Fibroblast of skin of abdomen (primary cell): ENCODE results near the gene BBX.
A peak's percentile ranks its signal among the peaks of the same experiment; 100 is the strongest.
"Not testable (repeated sequence)": the region's sequence is repeated elsewhere in the genome, so short reads cannot be mapped to it uniquely, and the experiment has no call there.

Experiments used
- DNase-seq: peaks from one replicate; pipeline ENCODE4 v3.0.0-alpha.2; 2013

The BBX gene

DNA sequence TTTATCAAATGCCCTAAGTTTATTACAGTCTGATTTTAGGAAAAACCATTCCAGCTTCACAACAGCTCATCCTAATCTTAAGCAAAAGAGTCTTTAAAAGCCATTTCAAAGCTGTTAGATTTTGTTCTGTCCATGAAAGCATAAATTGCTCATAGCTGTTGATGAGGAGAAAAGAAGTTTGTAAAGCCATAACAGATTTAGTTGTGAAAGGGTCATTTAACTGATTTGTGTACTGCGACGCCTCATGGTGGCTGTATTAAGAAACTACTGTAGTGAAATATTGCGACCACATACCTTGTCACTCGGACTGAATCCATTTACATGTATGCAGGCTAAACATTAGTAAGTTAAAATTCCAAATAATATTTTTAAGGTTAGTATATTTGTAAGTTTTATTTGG lies 20.9 kb downstream of the BBX start:
- no peak for DNase-seq

DNA sequence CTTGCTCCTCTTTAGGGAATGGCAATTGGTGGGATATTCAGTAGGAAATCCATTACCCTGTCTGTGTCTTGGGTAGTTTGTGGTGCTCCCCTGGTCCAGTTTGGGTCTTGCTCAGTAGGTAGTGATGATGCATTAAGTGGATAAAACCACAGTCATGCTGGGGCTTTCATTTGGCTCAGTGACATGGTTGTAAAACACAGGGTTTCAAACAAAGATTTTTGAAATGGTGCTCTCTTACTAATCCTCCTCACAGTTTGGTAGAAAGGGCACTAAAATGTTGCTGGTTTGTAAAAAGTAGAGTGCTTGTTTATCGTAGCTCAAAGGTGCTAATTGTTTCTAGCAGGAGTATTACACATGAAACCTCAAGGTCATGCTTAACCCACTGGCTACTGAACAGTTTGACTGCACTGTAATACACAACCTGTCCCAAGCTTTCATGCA lies 22.9 kb downstream of the BBX start:
- no peak for DNase-seq

DNA sequence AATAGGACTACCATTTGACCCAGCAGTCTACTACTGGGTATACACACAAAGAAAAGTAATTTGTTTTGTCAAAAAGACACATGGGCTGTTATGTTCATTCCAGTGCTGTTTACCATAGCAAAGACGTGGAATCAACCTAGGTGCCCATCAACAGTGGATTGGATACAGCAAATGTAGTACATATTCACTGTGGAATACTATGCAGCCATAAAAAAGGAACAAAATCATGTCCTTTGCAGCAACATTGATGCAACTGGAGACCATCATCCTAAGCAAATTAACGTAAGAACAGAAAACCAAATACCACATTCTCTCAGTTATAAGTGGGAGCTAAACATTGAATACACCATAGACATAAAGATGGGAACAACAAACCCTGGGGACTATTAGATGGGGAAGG lies 25.8 kb downstream of the BBX start:
- DNase-seq = no peak

GRCh38 chr3:107555359-107555758 lies 32.6 kb downstream of the BBX start:
- DNase-seq = peak; percentile 4

- no peak for DNase-seq
These were observed 35.0 kb downstream of the BBX start for GRCh38 chr3:107557743-107558142.

GRCh38 chr3:107560166-107560565 lies 37.4 kb downstream of the BBX start:
- no peak for DNase-seq

- peak; percentile 13 for DNase-seq
These were observed 39.2 kb downstream of the BBX start for GRCh38 chr3:107561980-107562379.

DNA sequence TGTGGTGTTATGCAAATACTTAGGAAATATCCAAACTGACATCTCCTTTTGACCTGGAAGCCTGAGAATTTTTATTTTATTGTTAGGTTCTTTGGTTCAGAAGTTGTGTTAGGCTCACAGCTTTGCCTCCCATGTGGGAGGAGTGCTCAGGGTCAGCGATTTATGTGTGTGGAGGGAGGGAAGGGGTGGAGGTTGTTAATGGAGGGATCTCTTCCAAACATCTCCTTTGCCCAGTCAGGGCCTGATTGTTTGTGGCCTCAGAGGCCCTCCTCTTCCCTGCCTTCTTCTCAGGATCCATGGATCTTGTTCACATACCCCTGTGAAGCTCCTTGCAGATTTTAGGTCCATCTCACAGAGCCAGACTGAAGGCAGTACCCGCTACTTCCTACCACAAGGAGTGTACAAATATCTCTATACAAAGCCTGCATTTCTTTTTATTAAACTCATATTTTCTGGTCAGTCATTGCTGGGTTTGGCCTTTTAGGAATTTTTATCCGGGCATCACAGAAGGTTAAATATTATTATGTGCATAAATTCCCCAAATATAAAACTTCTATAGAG lies 40.3 kb downstream of the BBX start:
- DNase-seq = no peak

DNA sequence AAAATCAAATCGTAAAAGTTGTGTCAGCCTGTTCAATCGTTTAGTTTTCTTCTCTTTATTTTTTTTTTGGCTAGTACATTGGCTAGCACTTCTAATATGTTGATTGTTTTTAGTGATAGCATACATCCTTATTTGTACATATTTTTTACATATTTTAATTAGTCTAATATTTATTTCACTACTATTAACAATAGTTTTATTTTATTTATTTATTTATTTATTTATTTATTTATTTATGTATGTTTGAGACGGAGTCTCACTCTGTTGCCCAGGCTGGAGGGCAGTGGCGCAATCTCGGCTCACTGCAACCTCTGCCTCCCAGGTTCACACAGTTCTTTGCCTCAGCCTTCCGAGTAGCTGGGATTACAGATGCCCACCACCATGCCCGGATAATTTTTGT lies 42.5 kb downstream of the BBX start:
- DNase-seq = not testable (repeated sequence)

DNA sequence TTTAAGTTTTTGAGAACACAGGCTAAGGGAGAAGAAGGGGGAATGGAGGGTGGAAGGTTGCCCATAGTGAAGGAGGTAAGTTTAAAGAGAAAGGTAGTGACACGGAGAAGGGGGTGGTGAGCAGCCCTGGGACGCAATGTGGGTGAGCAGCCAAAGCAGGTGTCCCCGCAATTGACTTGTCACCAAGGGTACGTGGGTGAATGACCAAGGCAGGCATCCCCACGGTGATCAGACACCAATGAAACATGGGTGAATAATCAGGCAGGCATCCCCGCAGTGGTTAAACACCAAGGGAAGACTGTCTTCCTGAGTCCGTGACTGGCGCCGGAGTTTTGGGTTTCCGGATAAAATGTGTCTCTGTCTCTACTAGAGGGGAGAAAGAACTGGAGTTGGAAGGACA lies 48.3 kb downstream of the BBX start:
- DNase-seq = not testable (repeated sequence)

GRCh38 chr3:107571492-107571891 lies 48.7 kb downstream of the BBX start:
- not testable (repeated sequence) for DNase-seq

DNA sequence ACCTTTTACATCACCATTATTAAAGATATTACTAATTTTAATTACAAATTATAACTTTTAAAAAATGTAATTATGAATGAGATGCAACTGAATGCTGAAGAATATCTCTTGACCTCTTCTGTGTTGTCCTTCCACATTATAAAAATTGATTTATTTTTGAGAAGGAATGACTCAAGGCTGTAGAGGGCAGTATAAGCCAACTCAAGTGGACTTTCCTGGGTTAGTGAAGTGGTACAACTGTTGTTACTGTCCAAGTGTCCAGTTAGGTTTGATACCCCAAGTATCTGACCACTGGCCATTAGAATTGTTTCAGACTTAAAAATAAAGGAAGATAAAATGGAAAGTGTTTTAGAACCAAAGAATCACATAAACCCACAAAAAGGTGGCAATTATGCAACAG lies 51.9 kb downstream of the BBX start:
- DNase-seq = peak; percentile 19

GRCh38 chr3:107578091-107578490 lies 55.3 kb downstream of the BBX start:
- DNase-seq = no peak

DNA sequence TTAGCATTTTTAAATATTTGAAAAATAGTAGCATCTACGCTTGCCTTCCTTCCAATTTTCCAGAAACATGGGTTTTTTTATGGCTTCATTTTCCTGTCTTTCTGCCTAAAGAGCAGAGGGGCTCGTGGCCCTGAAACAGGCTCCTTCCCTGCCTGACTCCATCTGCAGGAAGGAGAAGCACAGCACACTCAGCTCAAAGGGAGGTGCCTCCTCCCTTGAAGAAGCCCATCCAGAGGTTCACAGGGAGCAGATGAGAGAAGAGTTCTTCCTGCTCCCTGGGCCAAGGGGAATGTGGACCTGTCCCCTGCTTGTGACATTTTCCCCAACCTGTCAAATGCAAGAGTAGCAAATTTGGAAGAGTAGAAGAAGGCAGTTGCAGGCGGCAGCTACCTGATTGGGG lies 55.8 kb downstream of the BBX start:
- DNase-seq = no peak

DNA sequence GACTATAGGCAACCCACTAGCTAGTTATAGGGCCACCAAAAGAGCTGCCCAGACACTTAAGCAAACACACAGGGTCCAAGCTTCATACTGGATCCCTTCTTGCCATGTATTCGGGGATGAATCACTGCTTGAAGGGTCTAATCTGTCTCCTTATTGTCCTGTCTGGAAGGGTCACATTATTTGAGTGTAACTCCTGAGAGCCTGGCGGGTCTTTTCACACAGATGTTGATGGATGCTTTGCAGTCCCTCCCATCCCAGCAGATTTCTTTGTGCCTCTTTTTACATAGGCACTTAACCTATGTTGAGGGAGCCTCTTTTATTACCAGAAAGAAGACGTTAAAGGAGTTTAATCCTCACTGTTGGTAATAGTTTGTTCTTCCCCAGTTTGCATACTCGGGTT lies 56.6 kb downstream of the BBX start:
- no peak for DNase-seq

GRCh38 chr3:107581230-107581629 lies 58.5 kb downstream of the BBX start:
- no peak for DNase-seq

GRCh38 chr3:107588217-107588616 lies 65.5 kb downstream of the BBX start:
- DNase-seq = no peak

GRCh38 chr3:107589454-107589853 lies 66.7 kb downstream of the BBX start:
- DNase-seq = no peak

- DNase-seq = no peak
These were observed 68.0 kb downstream of the BBX start for GRCh38 chr3:107590786-107591185.

- DNase-seq = no peak
These were observed 69.3 kb downstream of the BBX start for GRCh38 chr3:107592073-107592472.

- no peak for DNase-seq
These were observed 72.1 kb downstream of the BBX start for GRCh38 chr3:107594870-107595269.

GRCh38 chr3:107596639-107597038 lies 73.9 kb downstream of the BBX start:
- DNase-seq = no peak

- peak; percentile 53 for DNase-seq
These were observed 76.4 kb downstream of the BBX start for GRCh38 chr3:107598926-107599771.

DNA sequence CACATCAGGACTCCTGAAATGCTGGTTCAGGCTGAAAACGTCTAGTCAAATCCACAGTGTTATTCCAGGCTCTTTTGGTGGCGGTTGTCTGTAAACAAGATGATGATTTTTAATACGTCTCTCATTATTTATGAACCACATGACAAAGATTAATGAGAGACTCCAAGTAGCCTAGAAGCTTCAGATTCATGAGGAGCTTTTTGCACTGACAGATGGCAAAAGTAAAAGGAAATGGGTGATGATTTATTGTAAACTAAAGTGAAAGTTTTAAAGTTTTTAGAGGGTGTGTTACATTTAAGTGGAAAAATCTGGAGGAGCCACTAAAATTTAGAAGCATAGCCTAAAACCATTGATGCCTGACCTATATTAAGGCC lies 77.0 kb downstream of the BBX start:
- DNase-seq = peak; percentile 29
